Activated naive CD4-positive, alpha-beta T cell treated with anti-CD3 and anti-CD28 coated beads, Interleukin-2, amount 50 U/mL, for 24 hours (primary cell): ENCODE results near the gene AK8.

Source experiments
- H3K27ac Mint-ChIP-seq: one replicate; pipeline ENCODE4 v1.8.0; 2021; ENCODE audit warnings: mild to moderate bottlenecking, mixed read lengths
- H3K27me3 Mint-ChIP-seq: one replicate; pipeline ENCODE4 v1.8.0; 2021; ENCODE audit warnings: mixed read lengths
- H3K36me3 Mint-ChIP-seq: one replicate; pipeline ENCODE4 v1.8.0; 2021; ENCODE audit warnings: mixed read lengths
- H3K4me1 Mint-ChIP-seq: one replicate; pipeline ENCODE4 v1.8.0; 2021; ENCODE audit warnings: mixed read lengths
- H3K4me3 Mint-ChIP-seq: one replicate; pipeline ENCODE4 v1.8.0; 2021; ENCODE audit warnings: mild to moderate bottlenecking, mixed read lengths
- H3K9me3 Mint-ChIP-seq: one replicate; pipeline ENCODE4 v1.8.0; 2021; ENCODE audit warnings: mixed read lengths

The AK8 gene

DNA sequence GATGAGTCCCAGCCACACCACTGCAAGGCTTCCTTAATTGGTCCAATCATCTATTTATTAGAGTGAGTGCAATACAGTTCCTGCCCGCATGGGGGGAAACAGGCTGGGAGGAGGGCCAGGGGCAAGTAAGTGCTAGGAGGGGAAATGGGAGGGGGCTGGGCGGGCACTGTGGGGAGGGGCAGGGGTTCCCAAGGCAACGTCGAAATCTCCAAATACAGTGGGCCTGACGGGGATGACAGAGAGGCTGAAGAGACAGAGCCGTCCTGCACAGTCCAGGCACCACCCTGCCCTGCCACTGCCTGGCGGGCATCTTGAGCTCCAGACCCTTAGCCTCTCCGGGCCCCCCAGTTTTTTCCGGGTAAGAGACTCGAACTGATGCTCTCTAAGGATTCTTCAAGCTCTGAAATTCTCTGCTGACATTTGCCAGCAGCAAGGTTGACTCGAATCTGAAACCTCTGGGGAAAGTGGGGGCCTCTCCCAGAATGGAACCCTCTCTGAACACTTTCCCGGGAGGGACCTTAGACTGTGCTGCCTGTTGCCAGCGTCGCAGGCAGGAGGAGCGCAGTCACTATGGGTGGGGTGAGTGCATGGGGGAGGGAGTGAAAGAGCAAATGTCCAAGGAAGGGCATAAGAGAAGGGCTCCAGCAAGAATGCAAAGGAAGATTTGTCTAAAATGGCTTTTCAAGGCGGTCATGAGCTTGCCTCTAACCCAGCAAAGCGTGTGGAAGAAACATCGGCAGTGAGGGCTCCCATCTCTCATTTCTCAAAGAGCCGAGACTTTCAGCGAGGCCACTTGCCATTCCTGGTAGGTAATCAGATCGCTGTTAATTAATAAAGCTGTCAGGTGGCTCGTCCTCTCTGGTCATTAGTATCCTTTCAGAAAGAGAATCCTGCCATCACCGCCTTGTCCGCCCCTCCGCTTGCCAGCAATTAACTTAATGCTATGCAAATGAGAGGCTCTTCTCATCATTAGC lies 108.9 kb downstream of the AK8 start:
- Mint-ChIP-seq H3K9me3 (no peaks in the 10 kb centered on the region), H3K4me1 (peaks cover 25% of the 10 kb centered on the region), H3K27ac (peak overlapping the region; percentile 89), H3K4me3 (peak overlapping the region; percentile 89), H3K36me3 (peaks cover 4% of the 10 kb centered on the region), H3K27me3 (no peaks in the 10 kb centered on the region)

DNA sequence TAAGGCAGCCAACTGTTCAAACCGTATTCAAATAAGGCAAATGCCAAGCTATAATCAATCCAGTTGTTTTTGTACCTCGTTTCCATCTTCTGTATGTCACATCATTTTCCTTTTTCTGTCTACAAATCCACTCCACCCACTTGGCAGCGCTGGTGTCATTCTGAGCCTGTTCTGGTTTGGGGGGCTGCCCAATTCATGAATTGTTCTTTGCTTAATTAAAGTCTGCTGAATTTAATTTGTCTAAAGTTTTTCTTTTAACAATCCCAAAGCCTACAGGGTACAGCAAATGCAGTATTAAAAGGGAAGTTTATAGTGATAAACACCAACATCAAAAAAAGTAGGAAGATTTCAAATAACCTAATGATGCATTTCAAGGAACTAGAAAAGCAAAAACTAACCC lies 114.5 kb downstream of the AK8 start:
- Mint-ChIP-seq H3K27ac (no peak overlapping the region), H3K9me3 (no peaks in the 10 kb centered on the region), H3K4me3 (no peak overlapping the region), H3K4me1 (peaks cover 5% of the 10 kb centered on the region), H3K36me3 (peaks cover 1% of the 10 kb centered on the region), H3K27me3 (no peaks in the 10 kb centered on the region)

DNA sequence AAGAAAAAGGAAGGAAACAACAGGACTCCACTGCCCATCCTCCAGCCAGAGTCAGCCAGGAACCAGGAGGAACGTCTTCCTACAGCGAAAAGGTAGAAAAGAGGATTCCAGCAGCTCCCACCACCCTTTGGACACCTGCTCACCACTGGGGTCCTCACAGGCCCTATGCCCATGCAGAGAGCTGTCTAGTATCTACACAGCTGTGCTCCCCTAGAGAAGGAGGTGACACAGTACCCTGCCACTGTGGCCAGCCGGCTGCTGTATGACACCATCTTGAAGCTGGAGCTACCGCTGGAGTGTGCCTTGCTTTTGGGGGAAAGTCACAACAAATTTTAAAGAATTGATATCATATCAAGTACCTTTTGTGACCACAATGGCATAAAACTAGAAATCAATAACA lies 115.2 kb downstream of the AK8 start:
- H3K36me3 Mint-ChIP-seq = peaks cover 1% of the 10 kb centered on the region
- H3K4me1 Mint-ChIP-seq = peaks cover 3% of the 10 kb centered on the region
- no peak overlapping the region for H3K27ac Mint-ChIP-seq
- no peaks in the 10 kb centered on the region for H3K9me3 Mint-ChIP-seq
- no peaks in the 10 kb centered on the region for H3K27me3 Mint-ChIP-seq
- H3K4me3 Mint-ChIP-seq = no peak overlapping the region

DNA sequence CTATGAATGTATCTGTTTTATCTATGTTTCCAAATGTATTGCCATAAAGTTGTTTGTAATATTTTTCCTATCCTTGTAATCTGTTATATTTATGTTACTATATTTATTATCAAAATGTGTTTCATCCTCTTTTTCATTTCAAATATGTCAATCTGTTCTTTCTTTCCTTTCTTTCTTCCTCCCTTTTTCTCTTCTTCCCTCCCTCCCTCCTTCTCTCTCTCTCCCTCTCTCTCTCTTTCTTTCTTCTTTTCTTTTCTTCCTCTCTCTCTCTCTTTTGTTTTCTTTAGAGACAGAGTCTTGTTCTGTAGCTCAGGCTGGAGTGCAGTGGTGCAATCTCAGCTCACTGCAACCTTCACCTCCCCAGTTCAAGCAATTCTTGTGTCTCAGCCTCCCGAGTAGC lies 116.5 kb downstream of the AK8 start:
- H3K9me3 Mint-ChIP-seq = no peaks in the 10 kb centered on the region
- no peaks in the 10 kb centered on the region for H3K4me1 Mint-ChIP-seq
- H3K36me3 Mint-ChIP-seq = peaks cover 1% of the 10 kb centered on the region
- H3K27me3 Mint-ChIP-seq = no peaks in the 10 kb centered on the region
- no peak overlapping the region for H3K27ac Mint-ChIP-seq
- no peak overlapping the region for H3K4me3 Mint-ChIP-seq

DNA sequence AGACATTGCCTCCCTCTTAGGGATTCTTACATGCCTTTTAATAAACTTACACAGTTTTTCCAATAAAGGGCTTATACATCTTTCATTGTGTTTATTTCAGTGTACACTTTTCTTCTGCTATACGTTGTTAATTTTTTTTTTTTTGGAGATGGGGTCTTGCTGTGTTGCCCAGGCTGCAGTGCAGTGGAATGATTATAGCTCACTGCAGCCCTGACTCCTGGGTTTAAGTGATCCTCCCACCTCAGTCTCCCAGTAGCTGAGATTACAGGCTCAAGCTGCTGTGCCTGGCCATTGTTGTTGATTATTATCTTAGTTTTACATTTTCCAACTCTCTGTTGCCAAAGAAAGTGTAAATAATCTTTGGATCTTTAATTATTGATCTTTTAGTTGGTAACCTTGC lies 118.0 kb downstream of the AK8 start:
- no peaks in the 10 kb centered on the region for H3K27me3 Mint-ChIP-seq
- H3K27ac Mint-ChIP-seq = no peak overlapping the region
- no peaks in the 10 kb centered on the region for H3K4me1 Mint-ChIP-seq
- H3K9me3 Mint-ChIP-seq = no peaks in the 10 kb centered on the region
- H3K36me3 Mint-ChIP-seq = no peaks in the 10 kb centered on the region
- H3K4me3 Mint-ChIP-seq = no peak overlapping the region

DNA sequence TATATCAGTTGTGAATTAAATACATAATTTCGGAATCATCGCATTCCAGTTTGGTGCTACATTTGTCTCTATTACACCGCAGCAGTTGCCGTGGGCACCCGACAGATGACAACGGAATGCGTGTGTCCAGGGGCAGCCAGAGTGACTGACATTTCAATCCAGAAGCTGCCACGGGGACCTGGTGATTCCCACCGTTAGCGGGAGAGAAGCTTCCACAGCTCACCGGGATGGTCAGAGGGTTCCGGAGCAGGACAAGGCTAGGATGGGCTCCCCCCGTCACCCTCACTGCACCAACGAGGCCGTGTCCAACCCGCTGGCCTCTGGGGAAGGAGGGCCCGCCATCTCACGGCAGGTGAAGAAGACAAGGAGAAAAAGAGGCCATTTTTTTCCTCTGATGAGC lies 121.1 kb downstream of the AK8 start:
- H3K36me3 Mint-ChIP-seq = no peaks in the 10 kb centered on the region
- no peaks in the 10 kb centered on the region for H3K27me3 Mint-ChIP-seq
- no peaks in the 10 kb centered on the region for H3K9me3 Mint-ChIP-seq
- H3K4me3 Mint-ChIP-seq = no peak overlapping the region
- H3K27ac Mint-ChIP-seq = no peak overlapping the region
- no peaks in the 10 kb centered on the region for H3K4me1 Mint-ChIP-seq

DNA sequence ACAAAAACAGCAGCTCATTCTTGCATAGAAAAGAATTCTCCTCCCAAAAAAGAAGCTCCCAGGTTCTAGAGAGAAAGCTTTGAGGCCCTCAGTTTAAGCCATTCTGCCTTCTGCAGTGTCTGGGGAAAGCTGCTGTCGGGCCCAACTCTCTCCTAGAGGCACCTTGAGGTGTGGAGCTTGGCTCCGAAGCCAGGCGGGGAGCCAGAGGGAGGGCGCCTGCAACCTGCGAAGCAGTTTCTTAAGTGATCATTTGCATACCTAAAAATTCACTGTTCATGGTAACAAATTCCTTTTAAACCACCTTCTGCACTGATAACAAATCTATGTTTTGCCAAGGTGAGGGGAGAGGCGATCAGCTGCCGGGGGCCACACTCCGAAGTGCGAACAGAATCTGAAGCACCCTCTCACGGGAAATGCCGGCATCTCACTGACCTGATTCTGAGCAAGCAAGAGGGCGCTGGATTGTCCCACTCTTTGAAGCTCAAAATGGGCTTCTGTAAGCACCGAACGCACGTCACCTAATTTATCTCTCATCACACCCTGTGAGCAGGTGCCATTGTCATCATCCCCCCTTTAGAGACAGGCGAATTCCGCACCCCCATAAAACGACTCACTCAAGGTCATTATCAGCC lies 121.8 kb downstream of the AK8 start:
- Mint-ChIP-seq H3K4me1 (no peaks in the 10 kb centered on the region), H3K27ac (no peak overlapping the region), H3K4me3 (no peak overlapping the region), H3K27me3 (no peaks in the 10 kb centered on the region), H3K36me3 (no peaks in the 10 kb centered on the region), H3K9me3 (no peaks in the 10 kb centered on the region)

DNA sequence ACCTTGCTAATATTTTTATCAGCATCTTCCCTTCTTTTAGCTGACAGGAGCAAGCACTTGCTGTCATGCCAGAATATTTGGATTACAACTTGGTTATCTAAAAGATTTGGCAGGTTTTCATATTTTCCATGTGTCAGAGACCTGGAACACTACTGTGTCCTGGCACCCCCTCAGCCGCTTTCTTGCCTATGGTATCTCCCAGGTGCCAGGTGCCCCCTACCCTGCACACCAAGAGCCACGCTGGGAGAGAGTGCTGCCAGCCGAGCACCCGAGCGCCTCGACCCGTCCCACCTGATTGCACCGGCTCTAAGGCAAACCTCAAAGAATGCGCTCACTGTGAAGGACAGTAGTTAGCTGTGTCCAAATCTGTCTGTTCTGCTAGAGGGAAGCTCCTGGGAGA lies 123.0 kb downstream of the AK8 start:
- Mint-ChIP-seq H3K9me3 (no peaks in the 10 kb centered on the region), H3K36me3 (no peaks in the 10 kb centered on the region), H3K27ac (no peak overlapping the region)

DNA sequence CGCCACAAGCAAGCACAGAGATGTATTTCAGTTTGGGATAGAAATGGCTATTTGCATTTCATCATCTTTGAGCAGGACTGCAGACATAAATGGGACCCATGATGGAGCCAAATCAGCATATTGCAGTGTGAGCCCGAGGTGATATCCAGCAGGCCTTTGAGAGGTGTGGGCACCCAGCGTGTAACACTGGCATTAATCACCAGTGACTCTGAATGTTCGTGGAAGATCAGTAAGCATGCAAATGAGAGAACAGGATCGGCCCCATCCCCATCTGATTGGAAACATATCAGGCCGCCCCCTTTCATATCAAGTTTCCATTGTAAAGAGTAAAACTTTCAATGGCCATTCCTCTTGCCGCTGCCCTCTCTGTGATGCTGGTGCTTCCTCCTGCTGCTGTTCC lies 123.8 kb downstream of the AK8 start:
- H3K27me3 Mint-ChIP-seq = no peaks in the 10 kb centered on the region
- H3K9me3 Mint-ChIP-seq = no peaks in the 10 kb centered on the region
- no peak overlapping the region for H3K4me3 Mint-ChIP-seq
- no peak overlapping the region for H3K27ac Mint-ChIP-seq
- H3K36me3 Mint-ChIP-seq = no peaks in the 10 kb centered on the region
- H3K4me1 Mint-ChIP-seq = no peaks in the 10 kb centered on the region

More for the DNA sequence above, 123.0 kb downstream of the AK8 start:
- no peaks in the 10 kb centered on the region for H3K4me1 Mint-ChIP-seq
- no peak overlapping the region for H3K4me3 Mint-ChIP-seq
- no peaks in the 10 kb centered on the region for H3K27me3 Mint-ChIP-seq

DNA sequence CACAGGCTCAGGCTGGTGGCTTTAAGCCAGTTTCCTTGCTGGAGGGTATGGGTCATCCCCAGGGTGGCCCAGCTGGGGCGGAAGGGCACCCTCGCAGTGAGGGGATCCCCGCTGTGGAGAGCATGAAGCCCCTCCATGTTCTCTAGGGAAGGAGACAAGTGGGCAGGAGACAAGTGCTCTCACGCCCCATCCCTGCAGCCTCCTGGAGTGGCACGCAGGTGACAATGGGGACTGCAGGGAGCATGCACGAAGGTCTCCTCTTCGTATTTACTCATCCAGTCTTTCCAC lies 124.5 kb downstream of the AK8 start:
- H3K27me3 Mint-ChIP-seq = no peaks in the 10 kb centered on the region
- no peaks in the 10 kb centered on the region for H3K36me3 Mint-ChIP-seq
- H3K27ac Mint-ChIP-seq = no peak overlapping the region
- no peaks in the 10 kb centered on the region for H3K9me3 Mint-ChIP-seq
- H3K4me1 Mint-ChIP-seq = no peaks in the 10 kb centered on the region
- no peak overlapping the region for H3K4me3 Mint-ChIP-seq

DNA sequence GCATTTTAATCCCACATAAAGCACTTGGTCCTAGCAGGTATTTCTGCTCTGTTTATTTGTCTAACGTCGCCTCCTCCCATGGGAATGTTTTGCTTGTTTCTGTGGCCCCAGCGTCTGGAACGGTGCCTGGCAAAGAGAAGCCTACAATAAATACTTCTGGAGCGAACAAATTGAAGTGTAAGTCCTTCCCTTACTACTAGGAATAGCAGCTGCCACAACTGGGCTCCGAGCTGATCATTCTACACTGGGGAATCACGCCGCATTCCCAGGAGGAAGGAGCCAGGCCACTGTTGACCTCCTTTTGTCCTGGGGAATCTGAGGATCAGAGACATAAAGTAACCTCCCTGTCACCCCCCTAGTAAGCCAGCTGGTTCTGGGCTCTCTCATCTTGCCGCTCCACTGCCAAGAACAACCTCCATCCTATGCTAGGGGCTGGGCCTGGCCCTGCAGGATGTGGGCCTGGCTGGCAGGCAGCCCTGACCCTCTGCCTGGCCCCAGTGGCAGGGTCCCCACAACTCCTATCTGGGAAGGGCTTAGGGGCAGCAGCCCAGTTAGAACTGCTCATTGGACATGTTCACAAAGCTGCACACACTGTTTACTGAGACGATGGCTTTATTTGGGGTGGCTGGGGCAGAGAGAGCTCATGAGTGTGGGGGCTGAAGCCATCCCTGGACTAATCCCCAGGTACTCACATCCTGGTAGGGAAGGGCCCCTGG lies 125.0 kb downstream of the AK8 start:
- Mint-ChIP-seq H3K27ac (no peak overlapping the region), H3K4me3 (no peak overlapping the region), H3K4me1 (no peaks in the 10 kb centered on the region), H3K9me3 (no peaks in the 10 kb centered on the region), H3K27me3 (no peaks in the 10 kb centered on the region), H3K36me3 (no peaks in the 10 kb centered on the region)

DNA sequence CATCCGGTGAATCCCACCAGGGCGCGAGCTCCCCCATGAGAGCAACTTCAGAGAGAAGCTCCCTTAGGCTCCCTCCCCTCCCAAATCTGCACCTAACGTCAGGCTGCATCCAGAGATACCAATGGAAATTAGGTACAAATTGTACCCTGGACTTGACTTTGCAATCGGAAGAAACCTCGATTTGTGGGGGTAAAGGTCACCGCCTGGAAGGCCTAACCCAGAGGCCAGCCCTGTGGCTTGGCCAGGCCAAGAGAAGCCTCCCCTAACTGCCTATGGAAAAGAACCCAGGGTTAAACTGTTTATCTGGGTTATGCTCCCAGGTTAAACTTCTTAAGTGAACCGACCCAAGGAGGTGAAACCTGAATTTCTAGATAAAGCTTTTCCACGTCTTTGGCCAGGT lies 127.4 kb downstream of the AK8 start:
- Mint-ChIP-seq H3K27ac (no peak overlapping the region), H3K4me3 (no peak overlapping the region), H3K27me3 (no peaks in the 10 kb centered on the region), H3K36me3 (no peaks in the 10 kb centered on the region), H3K9me3 (no peaks in the 10 kb centered on the region), H3K4me1 (no peaks in the 10 kb centered on the region)

DNA sequence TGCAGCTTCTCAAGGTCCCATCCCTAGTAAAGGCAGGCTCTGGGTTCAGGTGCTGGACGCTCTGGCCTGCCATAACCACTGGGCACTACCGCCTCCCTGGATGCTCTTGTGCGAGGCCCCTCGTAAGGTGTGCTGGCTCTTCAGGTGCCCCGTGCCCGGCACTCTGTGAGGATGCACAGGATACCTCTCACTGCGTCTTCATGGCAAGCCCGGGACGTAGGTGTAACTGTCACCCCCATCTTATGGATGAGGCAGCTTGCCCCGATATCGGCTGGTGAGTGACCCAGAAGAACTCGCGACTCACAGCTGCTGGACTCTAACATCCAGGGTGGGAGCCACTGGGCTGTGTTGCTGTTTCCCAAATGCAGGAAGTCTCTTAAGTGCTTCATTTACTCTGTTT lies 128.8 kb downstream of the AK8 start:
- Mint-ChIP-seq H3K27me3 (peaks cover 6% of the 10 kb centered on the region), H3K4me1 (peaks cover 5% of the 10 kb centered on the region), H3K36me3 (no peaks in the 10 kb centered on the region), H3K9me3 (no peaks in the 10 kb centered on the region), H3K27ac (no peak overlapping the region), H3K4me3 (no peak overlapping the region)

DNA sequence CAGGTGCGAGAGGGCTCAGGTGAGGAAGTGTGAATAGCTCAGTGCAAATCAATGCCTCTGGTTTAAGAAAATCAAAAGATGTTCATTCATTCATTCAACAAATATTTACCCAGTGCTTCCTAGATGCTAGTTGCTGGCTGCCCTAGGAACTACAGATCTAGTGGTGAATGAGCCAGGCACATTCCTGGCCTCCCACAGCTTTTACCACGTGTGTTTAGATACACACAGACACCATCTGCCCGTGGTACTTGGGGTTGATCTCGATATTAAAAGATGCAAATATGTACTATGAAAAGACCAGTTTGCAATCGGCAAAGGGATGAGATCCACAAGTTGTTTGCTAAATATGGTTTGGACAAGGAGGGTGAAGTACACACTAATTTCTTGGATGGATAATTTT lies 129.6 kb downstream of the AK8 start:
- H3K9me3 Mint-ChIP-seq = no peaks in the 10 kb centered on the region
- H3K36me3 Mint-ChIP-seq = no peaks in the 10 kb centered on the region
- H3K27ac Mint-ChIP-seq = no peak overlapping the region
- H3K27me3 Mint-ChIP-seq = peaks cover 14% of the 10 kb centered on the region
- peaks cover 8% of the 10 kb centered on the region for H3K4me1 Mint-ChIP-seq
- no peak overlapping the region for H3K4me3 Mint-ChIP-seq

DNA sequence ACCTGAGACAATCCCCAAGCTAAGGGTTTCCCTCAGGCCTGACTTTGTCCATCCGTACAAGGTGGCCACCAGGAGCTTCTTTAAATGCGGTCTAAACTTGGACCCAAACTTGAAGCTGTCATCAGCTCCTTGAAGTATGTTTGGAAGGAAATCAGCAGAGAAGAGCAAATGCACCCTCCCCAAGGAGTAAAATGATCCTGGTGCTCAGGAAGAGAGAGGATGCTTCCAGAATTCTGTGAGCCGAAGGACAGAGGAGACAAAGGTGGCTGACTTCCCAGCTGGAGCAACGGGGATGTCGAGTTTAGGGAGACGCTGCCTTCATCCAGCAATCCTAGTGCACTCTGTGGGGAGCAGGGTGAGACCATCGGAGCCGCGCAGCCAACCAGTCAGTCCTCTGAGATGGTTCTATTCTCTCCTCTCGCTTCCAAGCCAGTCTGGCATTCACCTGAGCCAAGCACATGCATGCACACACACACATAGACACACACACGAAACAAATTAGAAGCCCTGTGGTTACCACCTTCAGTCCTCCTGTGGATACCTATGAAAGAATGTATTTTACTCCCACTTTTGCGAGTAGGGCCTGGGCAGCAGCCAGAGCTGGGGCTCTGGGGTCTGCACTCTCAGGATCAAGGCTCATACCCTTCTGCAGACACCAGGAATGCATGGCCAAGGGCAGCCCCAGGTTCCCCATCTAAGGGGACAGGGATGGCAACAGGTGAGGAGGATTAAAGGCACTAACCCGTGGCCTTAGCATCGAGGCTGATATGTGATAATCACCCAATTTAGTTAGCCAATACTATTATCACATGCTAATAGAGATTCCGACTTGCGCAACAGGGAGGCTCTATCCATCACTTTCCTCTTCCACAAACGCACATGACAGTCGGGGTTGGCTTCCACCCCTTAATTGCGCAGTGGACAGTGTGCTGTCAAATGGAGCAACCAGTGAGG lies 132.1 kb downstream of the AK8 start:
- Mint-ChIP-seq H3K36me3 (no peaks in the 10 kb centered on the region), H3K27me3 (peaks cover 24% of the 10 kb centered on the region), H3K27ac (no peak overlapping the region), H3K9me3 (no peaks in the 10 kb centered on the region), H3K4me3 (no peak overlapping the region), H3K4me1 (peaks cover 8% of the 10 kb centered on the region)
